Stimulated activated CD4-positive, alpha-beta T cell treated with anti-CD3 and anti-CD28 coated beads, Interleukin-2, amount 100 ng/mL, for 24 hours (primary cell): ENCODE results near the gene AFF3.
"Not testable (repeated sequence)": the region's sequence is repeated elsewhere in the genome, so short reads cannot be mapped to it uniquely, and the experiment has no call there.

Experiments used
- DNase-seq, 2 donors: peaks; one replicate each; pipeline ENCODE4 v3.0.0-alpha.2; 2020

Gene AFF3

DNA sequence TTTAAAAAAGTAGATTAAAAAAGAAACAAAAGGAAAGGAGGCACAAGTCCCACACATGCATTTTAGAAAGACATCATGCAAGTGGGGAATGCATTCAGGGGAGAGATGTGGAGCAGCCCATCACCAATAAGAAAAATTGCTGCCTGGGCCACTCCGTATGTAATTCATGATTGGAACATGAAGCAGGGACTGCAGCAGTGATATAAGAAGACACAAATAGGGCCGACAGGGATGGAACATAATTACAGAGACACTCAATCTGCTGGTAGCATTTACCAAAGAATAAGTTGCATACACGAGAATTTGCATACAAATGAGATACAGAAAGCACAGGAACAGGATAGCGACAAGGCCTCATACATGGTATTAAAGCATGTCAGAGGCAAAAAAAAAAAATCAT, 6.5 kb upstream of the AFF3 start:
- no peak for DNase-seq

- DNase-seq: no peak
These were observed 4.2 kb upstream of the AFF3 start for GRCh38 chr2:100146657-100146960.

DNA sequence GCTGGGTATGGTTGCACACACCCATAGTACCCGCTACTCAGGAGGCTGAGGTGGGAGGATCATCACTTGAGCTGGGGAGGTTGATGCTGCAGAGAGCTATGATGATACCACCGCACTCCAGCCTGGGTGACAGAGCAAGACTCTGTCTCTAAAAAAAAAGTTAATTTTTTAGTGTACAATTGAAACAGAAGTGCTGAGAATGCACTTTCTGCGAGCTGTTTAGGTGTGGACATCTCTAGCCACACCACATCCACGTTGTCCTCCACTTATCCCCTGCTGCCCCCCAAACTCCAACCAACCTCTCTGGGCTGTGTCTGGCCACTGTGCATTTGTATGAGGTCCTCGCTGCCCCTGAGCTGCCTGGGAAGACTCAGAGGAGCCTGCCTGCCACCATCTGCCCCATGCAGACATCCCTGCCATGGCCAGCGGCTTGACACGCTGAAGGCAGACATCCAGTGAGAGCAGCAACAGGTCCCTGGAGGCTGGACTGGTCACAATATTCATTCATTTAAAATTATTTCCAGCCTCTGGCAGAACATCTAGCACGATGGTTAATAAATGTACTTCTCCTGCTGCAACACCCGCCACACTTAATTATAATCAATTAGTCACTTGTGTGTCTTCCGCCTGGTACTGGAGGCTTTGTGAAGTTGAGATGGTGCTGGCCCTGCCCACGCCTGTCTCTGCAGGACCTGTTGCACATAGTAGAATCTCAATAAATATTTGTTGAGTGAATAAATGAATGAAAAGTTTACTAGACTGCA, 3.7 kb upstream of the AFF3 start:
- no peak for DNase-seq

GRCh38 chr2:100143286-100143685, 896 bp upstream of the AFF3 start:
- DNase-seq: no peak

- DNase-seq: no peak
These were observed 484 bp downstream of the AFF3 start for GRCh38 chr2:100141906-100142305.

DNA sequence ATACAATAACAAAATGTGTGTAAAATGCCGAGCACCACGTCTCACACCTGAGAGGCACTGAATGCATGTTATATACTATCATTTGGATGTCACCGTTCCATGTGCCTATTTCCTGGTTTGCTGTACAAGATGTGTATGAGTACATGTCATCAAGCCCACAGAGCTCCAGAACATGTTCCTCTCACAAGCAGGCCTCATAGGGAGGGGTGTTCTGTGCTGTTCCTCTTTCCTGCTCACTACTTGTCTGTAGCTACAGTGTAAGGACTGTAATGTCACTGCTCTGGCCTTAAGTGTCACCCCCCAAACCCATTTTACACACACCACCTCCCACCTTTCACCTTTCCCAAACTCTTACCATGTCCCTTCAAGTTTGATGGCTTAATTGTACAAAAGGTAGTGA, 1.8 kb downstream of the AFF3 start:
- no peak for DNase-seq

DNA sequence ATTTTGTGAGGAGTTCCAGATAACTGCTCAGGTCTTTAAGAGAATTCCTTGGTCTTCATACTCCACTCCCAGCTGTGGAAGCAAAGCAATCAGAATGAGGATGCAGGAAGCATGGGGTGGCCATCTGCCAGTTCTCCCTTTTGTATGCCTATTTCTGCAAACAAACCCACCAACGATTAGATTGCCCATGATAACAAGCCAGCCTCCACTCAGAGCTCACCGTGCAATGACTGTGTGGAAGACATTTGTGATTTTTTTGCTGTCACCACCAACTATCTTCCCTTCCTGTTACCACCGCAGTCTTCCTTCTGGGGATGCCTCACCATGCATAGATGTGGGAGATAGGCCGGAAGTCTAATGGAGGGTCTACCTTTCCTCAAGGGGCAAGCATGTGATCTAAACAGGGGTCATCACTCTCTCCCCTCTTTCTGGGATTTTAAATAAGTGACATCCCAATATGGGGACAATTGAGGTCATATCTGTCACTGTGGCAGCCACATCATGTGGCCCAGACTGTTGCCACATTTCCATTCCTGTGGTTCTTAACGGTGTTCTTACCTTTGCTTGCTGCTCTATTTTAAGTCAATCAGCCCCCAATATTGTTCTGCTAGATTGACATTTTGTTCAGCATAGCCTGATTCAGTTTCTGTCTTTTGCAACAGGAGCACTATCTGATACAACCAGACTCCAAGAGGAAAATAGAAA, 4.4 kb downstream of the AFF3 start:
- no peak for DNase-seq

- DNase-seq: no peak
These were observed 5.1 kb downstream of the AFF3 start for GRCh38 chr2:100137318-100137717.

- no peak for DNase-seq
These were observed 6.1 kb downstream of the AFF3 start for GRCh38 chr2:100136310-100136709.

- DNase-seq: no peak
These were observed 7.0 kb downstream of the AFF3 start for GRCh38 chr2:100135415-100135814.

DNA sequence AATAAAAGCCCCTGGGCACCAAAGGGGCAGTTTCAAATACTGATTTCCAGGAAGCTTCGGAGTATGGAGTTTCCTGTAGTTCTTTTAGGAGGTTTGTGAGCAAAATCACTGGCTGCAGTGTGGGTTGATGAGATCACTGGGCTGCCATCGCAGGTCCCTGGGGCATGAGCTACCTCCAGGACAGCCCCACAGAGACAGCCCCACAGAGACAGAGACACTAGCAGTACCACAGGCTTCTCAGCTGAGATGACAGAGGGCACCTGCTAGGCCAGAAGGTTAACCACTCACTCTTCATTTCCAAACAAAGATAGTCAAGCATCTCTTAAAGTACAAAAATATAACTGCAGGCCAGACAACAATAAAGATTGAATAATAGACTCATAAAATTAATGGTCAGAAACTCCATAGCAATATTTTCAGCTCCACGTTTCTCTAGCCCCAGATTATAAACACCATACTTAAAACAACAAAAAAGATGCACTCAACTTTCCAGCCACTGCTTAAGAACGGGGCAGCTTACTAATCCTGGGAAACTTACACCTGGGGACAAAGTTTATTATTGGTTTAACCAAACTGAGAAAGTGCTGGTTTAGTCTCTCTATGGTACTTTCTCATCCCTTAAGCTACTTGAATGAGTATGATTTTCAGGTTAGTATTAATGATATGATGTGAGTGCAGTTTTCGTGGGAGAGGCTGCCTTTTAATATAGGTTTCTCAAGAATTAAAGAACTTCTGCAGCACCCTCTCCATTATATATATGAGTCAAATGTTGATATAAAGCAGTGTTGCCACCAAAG, 11.6 kb downstream of the AFF3 start:
- no peak for DNase-seq

DNA sequence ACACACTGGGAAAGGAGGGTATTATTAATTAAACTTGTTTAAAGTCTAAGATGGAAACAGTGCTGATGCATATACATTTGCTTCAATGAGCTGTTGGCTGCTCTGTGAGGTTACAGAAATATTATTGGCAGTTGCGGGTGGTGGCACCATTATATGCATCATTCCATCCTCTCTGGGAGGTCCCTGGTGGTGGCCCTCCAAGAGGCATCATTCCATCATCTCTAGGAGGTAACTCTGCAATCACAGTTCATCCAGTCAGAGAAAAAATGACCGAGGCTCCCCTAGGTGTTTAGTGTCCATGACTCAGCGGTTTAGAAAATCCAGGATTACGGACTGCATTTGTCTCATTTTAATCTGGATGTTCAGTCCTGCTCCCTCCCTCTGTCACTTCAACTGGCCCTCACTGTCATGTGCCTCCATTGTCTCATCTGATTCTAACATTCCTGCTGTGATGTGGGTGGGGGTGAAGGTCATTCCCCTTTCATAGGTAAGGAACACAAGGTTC, 15.4 kb downstream of the AFF3 start:
- no peak for DNase-seq

GRCh38 chr2:100126201-100126600, 16.2 kb downstream of the AFF3 start:
- no peak for DNase-seq

DNA sequence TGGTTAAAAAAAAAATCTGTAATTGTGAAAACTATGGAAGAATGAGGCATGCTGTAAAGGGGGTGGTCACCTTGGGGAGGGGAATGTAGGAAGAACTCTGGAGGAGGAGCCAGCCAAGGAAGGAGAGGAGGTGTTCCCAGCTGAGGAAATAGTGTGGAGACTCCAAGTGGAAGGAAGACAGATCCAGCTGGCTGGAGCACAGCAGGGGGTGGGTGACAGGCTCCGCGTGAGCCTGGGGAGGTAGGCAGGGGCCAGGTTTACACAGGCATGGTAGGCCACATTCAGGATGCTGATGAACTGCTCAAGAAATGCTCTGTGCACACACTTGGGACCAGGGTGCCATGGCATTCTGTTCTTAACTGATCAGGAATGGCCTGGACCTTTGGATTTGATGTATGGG, 16.8 kb downstream of the AFF3 start:
- DNase-seq: no peak

- no peak for DNase-seq
These were observed 17.6 kb downstream of the AFF3 start for GRCh38 chr2:100124761-100125160.

- no peak for DNase-seq
These were observed 21.2 kb downstream of the AFF3 start for GRCh38 chr2:100121124-100121718.

DNA sequence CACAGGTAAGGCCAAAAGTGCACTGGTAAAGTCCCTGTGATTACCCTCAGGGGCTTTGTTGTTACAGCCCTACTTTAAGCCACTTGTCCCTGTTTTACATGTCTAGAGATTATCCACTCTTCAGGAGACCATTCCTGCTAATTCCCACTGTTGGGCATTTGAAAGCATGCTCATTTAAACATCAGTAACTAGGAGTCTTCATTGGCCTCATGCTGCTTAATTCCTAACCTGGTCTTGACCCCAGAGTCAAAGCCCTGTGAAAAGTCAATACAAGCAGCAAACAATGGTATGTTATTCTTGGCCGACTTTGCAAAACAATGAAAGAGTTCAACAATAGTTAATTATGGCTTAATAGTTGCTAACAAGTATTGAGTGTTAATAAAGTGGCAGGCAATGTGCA, 23.2 kb downstream of the AFF3 start:
- no peak for DNase-seq

DNA sequence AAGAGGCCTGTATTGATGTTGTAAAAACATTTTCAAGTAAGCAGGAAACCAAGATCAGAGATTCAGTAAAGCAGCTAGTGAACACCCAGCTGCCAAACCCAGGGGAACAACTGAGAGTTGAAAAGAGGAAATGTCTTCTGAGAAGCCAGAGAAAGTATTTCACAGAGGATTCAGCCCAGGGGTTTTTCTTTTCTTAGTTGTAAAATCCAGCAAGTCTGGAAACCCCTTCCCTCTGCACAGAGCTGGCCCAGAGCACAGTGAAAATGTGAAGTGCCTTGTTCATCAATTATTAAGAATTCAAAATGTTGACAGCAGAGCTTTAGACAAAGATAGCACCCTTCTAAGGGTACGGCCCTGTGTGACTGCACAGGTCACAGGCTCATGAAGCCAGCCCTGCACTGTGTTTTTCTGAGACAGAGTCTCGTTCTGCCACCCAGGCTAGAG, 28.4 kb downstream of the AFF3 start:
- DNase-seq: no peak

DNA sequence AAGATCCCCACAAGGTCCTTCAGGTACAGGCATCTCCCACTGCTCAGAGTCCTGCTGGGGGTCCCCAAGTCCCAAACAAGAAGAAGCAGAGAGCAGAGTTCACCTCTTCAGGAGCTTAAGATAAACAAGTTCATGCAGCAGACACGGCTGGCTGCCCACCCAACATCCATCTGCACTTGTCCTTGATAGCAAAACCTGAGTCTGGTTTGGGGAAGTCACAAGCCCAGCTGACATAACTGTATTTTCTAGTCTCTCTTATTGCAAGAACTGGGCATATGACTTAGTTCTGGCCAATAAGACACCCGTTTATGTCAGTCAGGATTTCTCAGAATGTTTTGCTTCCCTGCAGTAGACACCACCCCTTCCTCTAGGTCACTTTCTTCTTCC, 31.8 kb downstream of the AFF3 start:
- no peak for DNase-seq

DNA sequence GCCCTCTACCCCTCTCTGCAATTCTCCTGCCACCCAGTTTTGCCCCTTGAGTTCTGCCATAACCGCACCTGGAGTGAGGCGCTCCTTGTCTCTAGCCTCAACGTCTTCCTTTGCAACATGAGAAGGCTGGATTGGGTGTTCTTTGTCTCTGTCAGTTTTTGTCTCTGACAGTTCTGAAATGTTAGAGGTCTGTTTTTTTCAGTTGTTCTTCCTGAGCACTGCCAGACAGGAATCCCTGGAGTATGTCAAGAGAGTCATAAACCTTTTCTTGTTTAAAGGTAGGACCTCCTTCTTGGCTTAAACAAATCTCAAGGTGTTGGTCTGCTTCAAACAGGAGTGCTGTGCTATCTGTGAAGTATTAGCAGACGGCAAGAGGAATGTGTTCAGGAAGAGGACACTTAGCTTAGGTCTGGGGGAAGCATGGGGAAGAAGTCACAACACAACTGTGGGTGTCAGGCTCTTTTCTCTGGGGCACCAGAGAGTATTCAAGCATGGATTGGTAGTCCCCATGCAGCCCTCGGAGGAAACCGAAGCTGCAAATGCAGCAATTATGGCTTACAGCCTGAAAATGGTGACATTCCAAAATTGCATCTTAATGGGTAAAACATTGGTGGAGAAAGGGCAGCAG, 32.3 kb downstream of the AFF3 start:
- DNase-seq: no peak

DNA sequence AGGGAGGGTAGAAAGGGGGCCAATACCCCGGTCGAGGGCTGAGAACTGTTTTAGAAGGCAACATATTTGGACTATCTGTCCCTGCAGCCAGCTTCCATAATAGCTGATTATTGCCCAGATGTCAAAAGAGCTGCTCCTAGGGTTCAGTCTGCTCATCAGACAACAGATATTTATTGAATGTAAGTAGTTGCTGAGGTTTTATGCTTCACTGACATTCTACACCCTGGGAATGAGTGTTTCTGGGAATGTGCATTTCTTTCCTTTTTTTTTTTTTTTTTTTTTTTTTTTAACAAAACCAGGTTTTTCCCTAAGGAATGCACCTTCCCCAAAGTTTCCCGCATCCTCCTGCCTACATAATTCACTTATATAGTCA, 33.8 kb downstream of the AFF3 start:
- not testable (repeated sequence) for DNase-seq

GRCh38 chr2:100107906-100108647, 34.3 kb downstream of the AFF3 start:
- no peak for DNase-seq
